Measurements from ENCODE around the gene LINGO4.

DNA sequence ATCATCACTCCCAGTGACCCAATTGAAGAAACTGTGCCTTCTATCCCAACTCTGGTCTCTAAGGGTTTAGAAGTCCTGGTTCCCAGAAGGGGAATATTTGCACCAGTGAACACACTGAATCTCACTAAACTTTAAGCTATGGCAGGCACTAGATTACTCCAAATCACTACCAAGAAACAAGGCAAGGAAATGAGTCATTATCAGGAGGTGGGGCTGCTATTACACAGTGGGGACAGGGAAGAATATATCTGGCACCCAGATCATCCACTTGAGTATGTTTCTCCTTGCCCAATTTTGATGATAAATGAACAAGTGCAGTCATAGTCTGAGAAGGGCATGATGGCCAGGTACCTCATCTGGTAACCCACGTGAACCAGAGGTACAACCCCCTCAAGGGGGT is 48.9 kb downstream of the LINGO4 start:
- TF ChIP-seq, protein P1, sequence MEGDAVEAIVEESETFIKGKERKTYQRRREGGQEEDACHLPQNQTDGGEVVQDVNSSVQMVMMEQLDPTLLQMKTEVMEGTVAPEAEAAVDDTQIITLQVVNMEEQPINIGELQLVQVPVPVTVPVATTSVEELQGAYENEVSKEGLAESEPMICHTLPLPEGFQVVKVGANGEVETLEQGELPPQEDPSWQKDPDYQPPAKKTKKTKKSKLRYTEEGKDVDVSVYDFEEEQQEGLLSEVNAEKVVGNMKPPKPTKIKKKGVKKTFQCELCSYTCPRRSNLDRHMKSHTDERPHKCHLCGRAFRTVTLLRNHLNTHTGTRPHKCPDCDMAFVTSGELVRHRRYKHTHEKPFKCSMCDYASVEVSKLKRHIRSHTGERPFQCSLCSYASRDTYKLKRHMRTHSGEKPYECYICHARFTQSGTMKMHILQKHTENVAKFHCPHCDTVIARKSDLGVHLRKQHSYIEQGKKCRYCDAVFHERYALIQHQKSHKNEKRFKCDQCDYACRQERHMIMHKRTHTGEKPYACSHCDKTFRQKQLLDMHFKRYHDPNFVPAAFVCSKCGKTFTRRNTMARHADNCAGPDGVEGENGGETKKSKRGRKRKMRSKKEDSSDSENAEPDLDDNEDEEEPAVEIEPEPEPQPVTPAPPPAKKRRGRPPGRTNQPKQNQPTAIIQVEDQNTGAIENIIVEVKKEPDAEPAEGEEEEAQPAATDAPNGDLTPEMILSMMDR (IDR thresholded peaks at IDR 0.05; ENCODE audit: low read depth, low read length) = no peak
- TF ChIP-seq MYC (IDR thresholded peaks at IDR 0.05; ENCODE audit: low read depth, low read length) = no peak
- no peak for TF ChIP-seq POLR2A (IDR thresholded peaks at IDR 0.05; ENCODE audit: extremely low read depth, insufficient read length)

Data from NB4 (cell line).